Globus pallidus (tissue), 1 donor: ENCODE data around the gene BBS9.

ENCODE experiments used
- DNase-seq: peaks from one replicate; pipeline ENCODE4 v3.0.0-alpha.2; 2015; ENCODE audit warnings: low spot score

Gene BBS9

GRCh38 chr7:33550979-33551378 lies 421.6 kb downstream of the BBS9 start:
- no peak for DNase-seq

- no peak for DNase-seq
Observed at GRCh38 chr7:33554046-33554445, 424.7 kb downstream of the BBS9 start.

GRCh38 chr7:33554576-33554975 lies 425.2 kb downstream of the BBS9 start:
- no peak for DNase-seq

DNA sequence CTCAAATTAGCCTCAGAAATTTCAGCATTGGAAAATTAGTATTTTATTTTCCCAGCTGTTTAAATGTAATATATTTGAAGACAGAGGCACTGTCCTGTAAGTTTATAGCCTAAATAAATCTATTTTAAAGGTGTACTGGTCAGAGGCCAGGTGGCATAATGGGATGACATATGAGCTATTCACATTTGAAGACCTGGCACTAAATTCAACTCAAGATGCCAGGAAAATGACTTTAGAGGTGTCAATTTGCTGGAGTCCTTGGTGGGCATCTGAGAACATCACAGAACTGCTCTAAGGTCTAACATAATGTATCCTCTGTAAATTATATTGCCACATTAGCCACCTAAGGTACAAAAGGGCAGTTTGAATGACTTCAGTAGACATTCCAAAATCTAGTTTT lies 427.1 kb downstream of the BBS9 start:
- DNase-seq = no peak

DNA sequence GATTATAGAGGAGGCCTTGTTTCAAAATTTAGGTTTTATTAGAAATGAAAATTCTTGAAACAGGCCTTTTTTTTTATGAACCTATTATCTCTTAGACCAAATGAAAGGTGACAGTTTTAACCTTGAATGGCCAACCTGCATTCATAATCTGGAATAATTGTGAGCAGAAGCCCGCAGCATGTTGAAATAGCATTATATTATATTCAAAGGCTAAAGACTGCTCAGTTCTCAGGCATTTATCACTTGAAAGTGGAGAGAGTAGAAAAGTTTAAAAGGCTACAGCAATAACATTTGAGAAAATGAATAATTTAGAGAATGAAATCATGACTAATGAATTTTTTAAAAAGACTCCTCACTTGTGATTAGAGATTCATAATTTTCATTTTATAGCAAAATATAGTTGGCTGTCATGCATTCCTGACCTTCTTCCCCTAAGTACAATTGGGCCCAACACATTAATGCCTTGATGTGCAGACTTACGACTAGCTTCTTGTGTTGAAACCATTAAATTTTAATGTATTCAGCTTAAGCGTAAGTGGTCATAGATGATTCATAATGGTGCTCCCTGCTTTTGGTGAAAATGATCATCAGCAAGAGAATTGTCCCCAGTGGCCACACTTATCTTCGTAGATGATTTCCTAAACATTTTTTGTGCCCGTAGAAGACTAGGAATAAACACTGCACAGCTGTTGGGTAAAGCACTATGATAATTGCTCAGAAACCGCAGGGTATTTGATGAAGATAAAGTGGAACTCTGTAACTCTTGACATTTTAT lies 429.4 kb downstream of the BBS9 start:
- no peak for DNase-seq

GRCh38 chr7:33559324-33559710 lies 430.0 kb downstream of the BBS9 start:
- DNase-seq = no peak

DNA sequence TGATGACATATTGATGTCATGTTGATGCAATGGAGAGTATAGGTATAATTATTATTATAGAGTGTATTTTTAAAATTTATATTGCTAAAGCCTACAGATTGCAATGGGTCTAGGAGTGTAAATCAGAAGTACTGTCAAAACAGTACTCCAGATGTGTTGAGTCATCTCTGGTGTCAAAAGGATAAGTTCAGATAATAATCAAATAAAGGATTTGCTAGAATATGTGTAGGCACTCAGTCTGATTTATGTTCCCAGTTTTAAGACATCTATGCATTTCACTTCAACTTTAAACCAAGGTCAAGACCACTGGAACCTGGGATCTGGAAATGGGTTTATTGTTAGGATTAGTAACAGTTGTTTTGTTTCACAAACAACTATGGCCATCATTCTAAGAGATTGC lies 433.6 kb downstream of the BBS9 start:
- DNase-seq = no peak

DNA sequence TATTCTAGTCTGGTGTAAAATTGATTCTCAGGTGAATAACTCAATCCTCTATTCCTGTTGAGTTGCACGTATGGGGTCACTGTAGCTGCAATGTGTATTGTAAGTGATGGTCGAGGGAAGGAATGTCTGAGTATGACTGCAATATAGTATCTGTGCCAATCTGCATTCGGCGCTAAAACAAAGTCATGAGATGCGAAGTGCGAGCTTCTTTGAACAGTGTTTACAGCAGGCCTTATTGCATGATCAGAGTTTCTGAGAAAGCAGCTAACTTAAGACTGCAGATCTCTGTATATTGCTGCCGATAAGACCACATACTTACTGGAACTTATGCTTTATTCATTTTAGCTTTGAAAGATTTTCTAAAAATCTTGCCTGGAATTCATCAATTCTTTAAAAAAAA lies 434.3 kb downstream of the BBS9 start:
- DNase-seq = no peak

GRCh38 chr7:33578166-33578565 lies 448.8 kb downstream of the BBS9 start:
- no peak for DNase-seq

GRCh38 chr7:33578881-33579672 lies 449.7 kb downstream of the BBS9 start:
- no peak for DNase-seq

- DNase-seq = no peak
Observed at GRCh38 chr7:33579673-33579960, 450.3 kb downstream of the BBS9 start.

GRCh38 chr7:33581236-33581635 lies 451.9 kb downstream of the BBS9 start:
- no peak for DNase-seq

DNA sequence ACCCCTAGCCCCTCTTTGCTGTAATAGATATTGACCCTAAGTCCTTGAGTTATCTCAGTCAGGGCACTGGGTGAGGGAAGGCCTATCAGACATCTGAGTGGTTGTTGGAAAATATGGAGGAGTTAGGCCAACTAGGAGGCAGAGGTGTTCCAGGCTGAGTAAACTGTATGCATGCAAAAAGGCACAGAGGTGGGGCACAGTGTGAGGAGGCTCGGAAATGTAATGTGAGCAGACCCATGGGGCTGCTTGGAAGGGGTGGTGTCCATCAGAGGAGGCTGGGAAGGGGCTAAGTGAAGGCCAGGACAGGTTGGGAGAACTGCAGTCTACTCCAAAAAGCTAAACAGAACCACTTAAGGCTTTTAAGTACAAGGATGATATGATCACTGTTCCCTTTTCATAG lies 452.7 kb downstream of the BBS9 start:
- DNase-seq = no peak

- no peak for DNase-seq
Observed at GRCh38 chr7:33582533-33582932, 453.2 kb downstream of the BBS9 start.

GRCh38 chr7:33589911-33590310 lies 460.5 kb downstream of the BBS9 start:
- no peak for DNase-seq

GRCh38 chr7:33590916-33591315 lies 461.6 kb downstream of the BBS9 start:
- DNase-seq = no peak

DNA sequence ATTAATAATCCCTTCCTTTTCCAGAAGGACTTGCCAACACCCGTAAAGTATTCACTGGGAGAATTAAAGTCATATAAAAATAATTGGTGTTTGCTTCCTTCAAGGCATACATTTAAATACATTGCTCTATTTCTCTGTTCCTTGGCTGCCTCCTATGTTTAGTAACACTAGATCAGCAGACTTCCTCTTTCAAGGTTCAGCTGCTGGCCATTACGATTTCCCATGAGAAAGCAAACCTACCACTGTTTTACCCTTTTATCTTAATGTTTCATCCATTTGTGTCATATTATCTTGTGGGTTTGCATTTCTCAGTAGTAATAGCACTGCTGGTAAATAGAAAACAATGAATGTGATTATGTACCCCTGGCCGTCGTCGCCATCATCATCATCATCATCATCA lies 462.1 kb downstream of the BBS9 start:
- no peak for DNase-seq

DNA sequence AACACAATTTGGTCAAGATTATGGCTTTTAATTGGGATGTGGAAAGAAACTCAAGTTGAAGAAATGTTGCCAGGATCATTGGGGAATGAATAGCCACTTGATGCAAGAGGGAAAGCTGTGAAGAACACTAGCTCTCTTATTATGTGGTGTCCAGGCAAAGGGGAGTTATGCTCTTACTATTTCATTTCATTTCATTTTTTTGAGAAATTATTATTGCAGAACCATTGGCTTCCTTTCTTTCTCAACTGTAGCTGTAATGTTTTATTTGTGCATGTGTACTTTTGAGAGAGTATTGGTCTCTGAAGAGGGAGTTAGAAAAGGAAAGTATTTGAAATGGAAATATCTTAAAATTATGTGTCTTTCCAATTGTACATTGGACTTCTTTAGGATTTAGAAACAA lies 463.4 kb downstream of the BBS9 start:
- no peak for DNase-seq

DNA sequence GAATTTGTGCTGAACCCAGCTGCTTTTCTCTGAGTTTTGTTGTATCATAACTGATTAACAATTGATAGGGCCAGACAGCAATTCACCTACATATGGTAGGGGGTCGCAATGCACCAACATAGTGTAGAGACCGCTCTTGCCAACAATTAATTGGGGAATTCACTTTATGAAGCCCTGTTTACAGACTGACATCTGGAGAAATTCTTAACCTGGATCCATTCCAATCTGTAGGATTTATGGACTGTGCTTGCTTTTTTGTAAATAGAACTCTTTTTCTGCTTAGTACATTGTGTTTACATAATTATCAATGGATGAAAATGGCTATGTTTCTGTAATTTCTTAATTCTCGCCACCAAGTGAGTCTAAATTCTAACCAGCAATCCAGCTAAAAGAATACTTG lies 464.2 kb downstream of the BBS9 start:
- no peak for DNase-seq

- DNase-seq = no peak
Observed at GRCh38 chr7:33596686-33597085, 467.3 kb downstream of the BBS9 start.

DNA sequence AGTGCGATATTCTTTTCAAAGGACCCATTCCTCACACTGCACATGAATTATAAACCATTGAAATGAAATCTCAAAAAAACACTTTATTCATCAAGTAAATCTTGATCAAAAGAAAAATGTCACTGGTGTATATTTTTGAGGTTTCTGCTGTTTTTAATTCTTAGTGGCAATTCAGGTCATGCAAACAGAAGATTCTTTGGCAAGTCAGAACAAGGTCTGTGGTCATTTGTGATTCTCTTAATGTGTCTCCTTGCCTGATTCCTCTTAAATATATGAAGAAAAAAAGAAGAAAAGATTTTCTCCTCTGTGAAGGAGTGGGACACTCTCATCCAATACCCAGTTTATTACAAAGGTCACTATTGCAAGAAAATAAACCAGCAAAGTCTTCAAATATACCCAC lies 467.8 kb downstream of the BBS9 start:
- DNase-seq = no peak

DNA sequence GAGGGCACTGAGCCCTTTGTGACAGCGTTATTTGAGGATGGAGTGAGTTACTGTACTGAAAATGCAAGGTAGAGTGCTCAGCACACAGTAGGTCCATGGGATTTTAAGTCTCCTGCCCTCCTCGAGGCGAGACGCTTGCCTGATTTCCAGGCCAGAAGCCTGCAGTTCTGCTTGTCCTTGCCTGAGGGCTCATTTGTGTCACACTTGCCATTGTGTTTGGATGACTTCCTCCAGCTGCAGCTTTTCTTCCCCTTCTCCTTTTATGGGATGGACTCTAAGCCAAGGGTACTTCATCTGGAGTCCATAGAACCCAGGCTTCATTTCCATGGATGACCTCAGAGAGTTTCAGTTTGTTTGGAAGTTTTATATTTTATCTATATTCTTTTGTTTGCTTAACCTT lies 471.7 kb downstream of the BBS9 start:
- DNase-seq = no peak

DNA sequence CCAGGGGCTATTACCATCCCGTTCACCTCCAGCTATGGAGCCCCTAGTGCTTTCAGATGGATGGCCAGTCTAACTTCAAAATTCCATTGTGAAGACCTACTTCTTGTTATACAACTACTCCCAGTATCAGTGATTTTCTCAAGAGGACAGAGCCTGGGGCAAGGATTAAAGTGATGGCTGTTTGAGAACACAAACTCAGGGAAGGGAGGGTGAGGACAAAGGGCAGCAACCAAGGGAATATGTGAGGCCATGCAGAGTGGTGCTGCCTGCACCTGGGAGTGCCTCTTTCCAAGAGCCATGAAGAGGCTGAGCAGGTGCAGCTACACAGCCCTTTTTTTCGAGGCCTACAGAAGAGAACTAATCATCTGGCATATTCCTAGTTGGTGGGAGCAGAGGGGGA lies 472.5 kb downstream of the BBS9 start:
- no peak for DNase-seq

DNA sequence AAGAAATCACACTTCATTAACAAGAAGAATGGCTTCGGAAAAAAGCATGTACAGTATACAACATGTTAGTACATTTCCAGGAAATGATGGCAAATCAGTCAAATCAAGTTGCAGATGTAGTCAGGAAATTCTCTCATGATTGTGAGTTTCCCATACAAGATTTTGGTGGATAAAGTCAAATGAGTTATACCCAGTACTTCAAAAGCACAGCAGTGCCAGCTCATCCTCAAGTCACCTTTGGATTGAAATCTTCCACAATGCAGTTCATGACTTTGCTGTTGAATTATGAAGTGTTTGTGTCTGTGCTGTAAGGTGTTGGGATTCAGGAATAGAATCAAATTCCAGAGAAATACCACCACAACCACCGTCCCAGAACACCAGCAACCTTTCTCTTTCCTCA lies 474.7 kb downstream of the BBS9 start:
- no peak for DNase-seq
